ENCODE measurements around the gene PRKX.

- TF ChIP-seq CTCF (IDR thresholded peaks at IDR 0.05; ENCODE audit: low read length) = no peak
- no peak for TF ChIP-seq EZH2 (optimal IDR thresholded peaks at IDR 0.05; ENCODE audit: low read depth, low read length)
Measured at GRCh38 chrX:3712051-3712869, 1.2 kb downstream of the PRKX start.
